Measurements from ENCODE around the gene FAM241A. TPM values are rescaled to one million over a fixed set of nuclear protein-coding genes. Genes with fewer than 3 reads are reported as not detected.

Gene FAM241A
- total and polyA plus RNA-seq, 4 donors, result 2.7 to 4.2 (median 2.9) TPM

DNA sequence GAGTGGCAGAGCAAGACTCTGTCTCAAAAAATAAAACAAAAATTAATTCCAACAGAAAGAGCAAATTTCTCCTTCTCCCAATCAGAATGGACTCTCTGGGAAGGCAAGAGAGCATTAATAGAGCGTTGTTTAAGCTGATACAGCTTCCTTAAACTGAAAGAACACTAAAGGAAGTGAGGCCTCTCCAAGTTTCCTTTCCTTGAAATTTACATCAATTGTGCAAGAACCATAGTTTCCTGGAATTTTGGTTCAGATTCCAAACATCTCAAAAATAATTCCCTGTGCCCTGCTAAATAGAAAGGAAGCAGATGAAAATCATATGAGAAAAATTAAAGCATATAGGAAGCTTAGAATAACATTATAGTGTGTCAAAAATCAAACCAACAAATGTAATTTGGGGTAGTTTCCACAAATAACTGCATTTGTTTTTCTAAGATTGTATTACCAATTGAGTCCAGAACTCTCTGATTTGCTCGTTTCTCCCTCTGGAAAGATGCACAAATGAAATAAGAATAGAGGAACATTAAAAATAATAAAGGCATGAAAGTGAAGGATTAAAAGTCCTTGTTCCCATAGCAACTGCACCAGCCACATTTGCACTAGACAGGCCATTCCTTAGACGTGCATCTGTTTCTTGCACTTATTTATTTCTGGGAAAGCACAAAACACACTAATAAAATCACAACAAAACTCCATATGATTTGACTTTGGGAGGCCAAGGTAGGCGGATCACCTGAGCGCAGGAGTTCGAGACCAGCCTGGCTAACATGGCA lies 3.7 kb upstream of the FAM241A start:
- ATAC-seq (ENCODE audit: insufficient read depth, low FRiP score) (no peak), DNase-seq (peak in 2 of 3 donors; percentile 27 to 64)
- TF ChIP-seq, protein P1, sequence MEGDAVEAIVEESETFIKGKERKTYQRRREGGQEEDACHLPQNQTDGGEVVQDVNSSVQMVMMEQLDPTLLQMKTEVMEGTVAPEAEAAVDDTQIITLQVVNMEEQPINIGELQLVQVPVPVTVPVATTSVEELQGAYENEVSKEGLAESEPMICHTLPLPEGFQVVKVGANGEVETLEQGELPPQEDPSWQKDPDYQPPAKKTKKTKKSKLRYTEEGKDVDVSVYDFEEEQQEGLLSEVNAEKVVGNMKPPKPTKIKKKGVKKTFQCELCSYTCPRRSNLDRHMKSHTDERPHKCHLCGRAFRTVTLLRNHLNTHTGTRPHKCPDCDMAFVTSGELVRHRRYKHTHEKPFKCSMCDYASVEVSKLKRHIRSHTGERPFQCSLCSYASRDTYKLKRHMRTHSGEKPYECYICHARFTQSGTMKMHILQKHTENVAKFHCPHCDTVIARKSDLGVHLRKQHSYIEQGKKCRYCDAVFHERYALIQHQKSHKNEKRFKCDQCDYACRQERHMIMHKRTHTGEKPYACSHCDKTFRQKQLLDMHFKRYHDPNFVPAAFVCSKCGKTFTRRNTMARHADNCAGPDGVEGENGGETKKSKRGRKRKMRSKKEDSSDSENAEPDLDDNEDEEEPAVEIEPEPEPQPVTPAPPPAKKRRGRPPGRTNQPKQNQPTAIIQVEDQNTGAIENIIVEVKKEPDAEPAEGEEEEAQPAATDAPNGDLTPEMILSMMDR (IDR thresholded peaks at IDR 0.05; ENCODE audit: control extremely low read depth, extremely low read depth), result no peak
- H3K36me3 ChIP-seq (ENCODE audit: control insufficient read depth in 4 of 4, insufficient read depth in 4 of 4, low read length in 4 of 4), result no peaks in the 10 kb centered on the region
- 53 to 65% methylated on average over 6 of the region's 6 CpGs for WGBS, 2 donors
- H3K9me3 ChIP-seq (ENCODE audit: control insufficient read depth in 4 of 4, insufficient read depth in 3 of 4, low read length in 3 of 4), result no peaks in the 10 kb centered on the region
- peaks cover 0 to 5% (median 0%) of the 10 kb centered on the region in 5 donors for H3K4me1 ChIP-seq (ENCODE audit: control insufficient read depth in 5 of 5, insufficient read depth in 5 of 5, low read length in 5 of 5)
- no peak overlapping the region for H3K9ac ChIP-seq (ENCODE audit: insufficient read depth in 1 of 2, low read length in 2 of 2)
- no peak overlapping the region for H3K4me3 ChIP-seq
- H3K27me3 ChIP-seq (ENCODE audit: control insufficient read depth in 3 of 3, insufficient read depth in 3 of 3, low read length in 2 of 3), result no peaks in the 10 kb centered on the region
- H3K27ac ChIP-seq (ENCODE audit: low read depth in 1 of 2, low read length in 1 of 2), result peak overlapping the region in 1 of 2 donors; percentile 56

DNA sequence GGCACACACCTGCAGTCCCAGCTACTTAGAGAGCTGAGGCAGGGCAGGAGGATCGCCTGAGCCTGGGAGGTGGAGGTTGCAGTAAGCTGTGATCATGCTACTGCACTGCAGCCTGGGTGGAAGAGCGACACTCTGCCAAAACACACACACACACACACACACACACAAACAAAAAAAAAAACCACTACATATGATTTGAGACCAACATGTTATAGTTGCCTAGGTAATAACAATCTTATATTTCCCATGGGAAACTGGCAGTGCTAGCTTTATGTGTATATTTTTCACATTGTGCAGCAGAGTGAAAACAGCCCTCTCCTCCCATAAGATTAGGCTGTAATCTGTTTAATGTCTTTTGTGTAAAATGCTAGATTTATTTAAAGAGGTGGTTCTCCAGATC lies 3.1 kb upstream of the FAM241A start:
- H3K27ac ChIP-seq (ENCODE audit: low read depth in 1 of 2, low read length in 1 of 2), result no peak overlapping the region
- no peak for DNase-seq
- H3K9ac ChIP-seq (ENCODE audit: insufficient read depth in 1 of 2, low read length in 2 of 2), result no peak overlapping the region
- no peaks in the 10 kb centered on the region for H3K9me3 ChIP-seq (ENCODE audit: control insufficient read depth in 4 of 4, insufficient read depth in 3 of 4, low read length in 3 of 4)
- H3K4me3 ChIP-seq, result no peak overlapping the region
- H3K27me3 ChIP-seq (ENCODE audit: control insufficient read depth in 3 of 3, insufficient read depth in 3 of 3, low read length in 2 of 3), result peaks cover 0 to 3% (median 0%) of the 10 kb centered on the region in 3 donors
- no peaks in the 10 kb centered on the region for H3K36me3 ChIP-seq (ENCODE audit: control insufficient read depth in 4 of 4, insufficient read depth in 4 of 4, low read length in 4 of 4)
- TF ChIP-seq, protein P1 (IDR thresholded peaks at IDR 0.05; ENCODE audit: control extremely low read depth, extremely low read depth), result no peak
- ATAC-seq (ENCODE audit: insufficient read depth, low FRiP score), result no peak
- peaks cover 0 to 9% (median 0%) of the 10 kb centered on the region in 5 donors for H3K4me1 ChIP-seq (ENCODE audit: control insufficient read depth in 5 of 5, insufficient read depth in 5 of 5, low read length in 5 of 5)
- 96 to 100% methylated on average over 2 of the region's 2 CpGs for WGBS, 2 donors

DNA sequence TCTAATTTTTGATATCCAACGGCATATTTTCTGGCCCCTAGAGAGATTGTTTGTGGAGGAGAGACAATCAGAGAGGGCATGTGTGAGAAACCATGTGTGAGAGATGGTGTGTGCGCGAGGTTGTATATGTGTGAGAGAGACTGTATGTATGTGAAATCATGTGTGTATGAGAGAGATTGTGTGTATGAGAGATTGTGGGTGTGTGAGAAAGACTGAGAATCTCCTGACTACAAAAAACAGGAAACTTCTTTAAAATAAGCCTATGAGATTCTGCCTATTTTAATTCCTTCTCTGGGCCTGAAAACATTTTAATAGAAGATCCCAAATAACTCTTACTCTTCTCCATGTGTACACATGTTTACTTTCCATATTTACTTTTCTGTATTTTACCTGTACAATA lies 1.5 kb upstream of the FAM241A start:
- TF ChIP-seq, protein P1 (IDR thresholded peaks at IDR 0.05; ENCODE audit: control extremely low read depth, extremely low read depth), result no peak
- no peak for ATAC-seq (ENCODE audit: insufficient read depth, low FRiP score)
- Histone ChIP-seq H3K9ac (ENCODE audit: insufficient read depth in 1 of 2, low read length in 2 of 2) (no peak overlapping the region), H3K9me3 (ENCODE audit: control insufficient read depth in 4 of 4, insufficient read depth in 3 of 4, low read length in 3 of 4) (no peaks in the 10 kb centered on the region), H3K27ac (ENCODE audit: low read depth in 1 of 2, low read length in 1 of 2) (no peak overlapping the region), H3K27me3 (ENCODE audit: control insufficient read depth in 3 of 3, insufficient read depth in 3 of 3, low read length in 2 of 3) (peaks cover 0 to 6% (median 5%) of the 10 kb centered on the region in 3 donors), H3K4me1 (ENCODE audit: control insufficient read depth in 5 of 5, insufficient read depth in 5 of 5, low read length in 5 of 5) (peaks cover 0 to 16% (median 0%) of the 10 kb centered on the region in 5 donors), H3K36me3 (ENCODE audit: control insufficient read depth in 4 of 4, insufficient read depth in 4 of 4, low read length in 4 of 4) (no peaks in the 10 kb centered on the region), H3K4me3 (no peak overlapping the region)
- 97 to 98% methylated on average over 3 of the region's 3 CpGs for WGBS, 2 donors
- DNase-seq, result no peak

Measured in lung (tissue), 12 donors.